ENCODE data around the gene CFC1.
"Not testable (repeated sequence)": the region's sequence is repeated elsewhere in the genome, so short reads cannot be mapped to it uniquely, and the experiment has no call there.

The CFC1 gene

DNA sequence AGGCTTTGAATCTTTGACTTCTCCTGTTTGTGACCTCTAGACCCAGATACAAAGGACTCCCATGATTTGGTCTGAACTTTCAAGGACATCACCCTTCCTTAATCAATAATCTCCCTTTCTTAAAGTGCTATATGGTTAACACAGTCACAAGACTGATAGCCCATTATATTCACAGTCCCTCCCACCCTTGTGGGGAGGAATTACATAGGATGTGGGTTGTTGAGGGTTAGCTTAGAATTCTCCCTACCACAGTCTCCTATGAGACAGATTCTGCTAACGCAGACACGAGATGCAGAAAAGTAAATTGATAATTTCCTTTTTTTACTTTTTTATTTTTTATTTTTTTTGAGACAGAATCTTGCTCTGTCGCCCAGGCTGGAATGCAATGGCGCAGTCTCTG lies 45.2 kb downstream of the CFC1 start:
- H3K9me3 ChIP-seq (ENCODE audit: control insufficient read depth, insufficient read depth, low read length); H3K9ac ChIP-seq (ENCODE audit: low read depth, low read length); H3K4me1 ChIP-seq (ENCODE audit: insufficient read depth, low read length); H3K36me3 ChIP-seq (ENCODE audit: insufficient read depth, low read length): not testable (repeated sequence)

- not testable (repeated sequence) for H3K9ac ChIP-seq (ENCODE audit: low read depth, low read length); H3K4me1 ChIP-seq (ENCODE audit: insufficient read depth, low read length); H3K36me3 ChIP-seq (ENCODE audit: insufficient read depth, low read length); H3K9me3 ChIP-seq (ENCODE audit: control insufficient read depth, insufficient read depth, low read length)
Measured at GRCh38 chr2:130549475-130549874, 49.9 kb downstream of the CFC1 start.

DNA sequence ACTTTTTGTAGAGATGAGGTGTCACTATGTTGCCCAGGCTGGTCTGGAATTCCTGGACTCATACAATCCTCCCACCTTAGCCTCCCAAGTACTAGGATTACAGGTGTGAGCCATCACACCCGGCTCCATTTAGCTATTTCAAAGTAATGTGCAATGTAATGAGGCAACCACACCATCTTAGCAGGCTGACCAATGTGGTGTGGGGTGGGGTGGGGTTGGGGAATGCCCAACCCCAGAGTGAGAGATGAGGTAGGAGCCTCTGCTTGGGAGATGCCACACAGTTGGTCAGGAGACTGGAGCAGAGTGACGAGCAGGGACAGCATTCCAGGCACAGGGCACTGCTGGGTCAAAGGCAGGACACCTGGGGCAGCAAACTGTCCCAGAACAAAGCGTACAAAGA lies 51.0 kb downstream of the CFC1 start:
- H3K9me3 ChIP-seq (ENCODE audit: control insufficient read depth, insufficient read depth, low read length) = not testable (repeated sequence)

DNA sequence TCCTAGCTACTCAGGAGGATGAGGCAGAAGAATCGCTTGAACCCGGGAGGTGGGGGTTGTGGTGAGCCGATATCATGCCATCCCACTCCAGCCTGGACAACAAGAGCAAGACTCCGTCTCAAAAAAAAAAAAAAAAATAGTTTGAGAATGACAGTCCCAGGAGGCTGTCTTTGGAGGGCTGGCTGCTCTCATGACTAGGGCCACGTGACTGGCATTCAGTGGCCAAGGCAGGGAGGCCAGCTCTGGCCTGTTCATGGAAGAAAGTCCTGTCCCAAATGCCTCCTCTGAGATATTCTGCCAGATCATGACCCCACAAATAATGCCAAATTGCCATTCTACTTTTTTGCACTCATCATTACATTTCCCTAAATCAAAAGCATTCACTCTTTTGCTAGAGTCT lies 54.4 kb downstream of the CFC1 start:
- not testable (repeated sequence) for H3K36me3 ChIP-seq (ENCODE audit: insufficient read depth, low read length); H3K9me3 ChIP-seq (ENCODE audit: control insufficient read depth, insufficient read depth, low read length); H3K9ac ChIP-seq (ENCODE audit: low read depth, low read length); H3K4me1 ChIP-seq (ENCODE audit: insufficient read depth, low read length)

More for the DNA sequence above, 51.0 kb downstream of the CFC1 start:
- H3K36me3 ChIP-seq (ENCODE audit: insufficient read depth, low read length); H3K9ac ChIP-seq (ENCODE audit: low read depth, low read length); H3K4me1 ChIP-seq (ENCODE audit: insufficient read depth, low read length): not testable (repeated sequence)

GRCh38 chr2:130543785-130544528 lies 55.4 kb downstream of the CFC1 start:
- not testable (repeated sequence) for H3K9me3 ChIP-seq (ENCODE audit: control insufficient read depth, insufficient read depth, low read length); H3K36me3 ChIP-seq (ENCODE audit: insufficient read depth, low read length); H3K4me1 ChIP-seq (ENCODE audit: insufficient read depth, low read length); H3K9ac ChIP-seq (ENCODE audit: low read depth, low read length)

- not testable (repeated sequence) for H3K36me3 ChIP-seq (ENCODE audit: insufficient read depth, low read length); H3K9me3 ChIP-seq (ENCODE audit: control insufficient read depth, insufficient read depth, low read length)
Measured at GRCh38 chr2:130542789-130543188, 56.6 kb downstream of the CFC1 start.

More at GRCh38 chr2:130542789-130543188, 56.6 kb downstream of the CFC1 start:
- not testable (repeated sequence) for H3K4me1 ChIP-seq (ENCODE audit: insufficient read depth, low read length); H3K9ac ChIP-seq (ENCODE audit: low read depth, low read length)
